Stimulated activated CD4-positive, alpha-beta T cell treated with anti-CD3 and anti-CD28 coated beads, Interleukin-4, amount 100 ng/mL, for 24 hours (primary cell): ENCODE measurements around the gene MRPS23.

Experiments used
- DNase-seq: peaks from one replicate; pipeline ENCODE4 v3.0.0-alpha.2; 2020

Gene MRPS23

DNA sequence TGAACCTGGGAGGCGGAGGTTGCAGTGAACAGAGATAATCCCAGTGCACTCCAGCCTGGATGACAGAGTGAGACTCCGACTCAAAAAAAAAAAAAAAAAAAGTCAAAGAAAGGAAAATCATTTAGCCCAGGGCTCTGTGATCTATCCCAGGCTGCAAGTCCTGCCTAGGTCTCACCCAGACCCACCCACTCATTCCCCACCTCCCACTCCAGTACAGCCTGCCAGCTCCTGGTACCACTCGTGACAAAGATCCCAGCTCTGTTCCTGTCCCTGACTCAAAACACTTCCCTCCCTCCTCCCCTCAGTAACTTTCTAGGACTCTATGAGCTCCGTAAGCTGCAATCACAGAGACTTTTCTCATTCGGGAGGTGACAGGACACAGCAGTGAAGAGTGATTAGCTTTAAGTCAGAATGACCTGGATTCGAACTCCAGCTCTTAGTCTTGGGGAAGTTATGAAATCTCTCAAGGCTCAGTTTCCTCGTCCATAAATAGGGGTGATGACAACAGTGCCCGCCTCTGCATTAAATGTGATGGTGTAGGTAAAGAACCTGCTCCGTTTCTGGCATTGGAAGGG, 28.0 kb upstream of the MRPS23 start:
- no peak for DNase-seq

GRCh38 chr17:57876866-57877237, 27.0 kb upstream of the MRPS23 start:
- no peak for DNase-seq

DNA sequence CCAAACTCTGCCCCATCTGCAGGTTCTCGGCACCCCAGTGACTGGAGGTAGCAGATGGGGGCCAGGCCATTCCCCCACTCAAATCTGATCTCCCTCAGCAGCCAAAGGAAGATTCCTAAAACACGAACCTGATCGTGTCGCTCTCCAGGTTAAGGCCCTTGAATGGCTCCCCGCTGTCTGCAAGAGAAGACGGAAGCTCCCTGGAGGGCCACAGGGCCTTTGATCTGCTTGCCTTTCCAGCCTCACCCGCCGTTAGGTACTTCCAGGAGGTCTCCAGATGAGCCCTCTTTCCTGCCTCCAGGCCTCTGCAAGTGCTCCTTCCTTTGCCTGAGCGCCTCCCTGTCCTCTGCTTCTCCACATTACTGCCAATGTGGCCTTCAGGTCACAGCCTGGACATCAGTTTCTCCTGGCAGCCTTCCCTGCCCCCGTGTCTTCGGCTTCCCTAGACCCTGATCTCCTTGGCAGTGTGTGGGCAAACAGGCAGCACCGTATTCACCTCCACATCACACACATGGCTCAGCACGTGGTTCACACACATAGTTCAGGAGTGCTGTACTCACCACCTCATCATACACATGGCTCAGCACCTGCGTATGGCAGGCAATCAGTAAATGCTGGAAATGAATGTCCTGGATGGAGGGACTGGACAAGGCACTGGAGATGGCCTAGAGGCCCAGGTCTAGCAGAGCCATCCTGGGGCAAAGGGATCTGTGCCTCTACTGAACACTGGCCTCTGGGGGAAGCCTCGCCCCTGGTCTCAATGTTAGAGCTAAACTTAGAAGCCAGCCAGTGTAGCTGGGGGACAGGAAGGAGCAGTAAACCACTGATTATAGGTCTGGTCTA, 26.4 kb upstream of the MRPS23 start:
- no peak for DNase-seq

GRCh38 chr17:57875290-57876022, 25.6 kb upstream of the MRPS23 start:
- DNase-seq, result no peak

GRCh38 chr17:57874434-57875289, 24.8 kb upstream of the MRPS23 start:
- peak; percentile 27 for DNase-seq

DNA sequence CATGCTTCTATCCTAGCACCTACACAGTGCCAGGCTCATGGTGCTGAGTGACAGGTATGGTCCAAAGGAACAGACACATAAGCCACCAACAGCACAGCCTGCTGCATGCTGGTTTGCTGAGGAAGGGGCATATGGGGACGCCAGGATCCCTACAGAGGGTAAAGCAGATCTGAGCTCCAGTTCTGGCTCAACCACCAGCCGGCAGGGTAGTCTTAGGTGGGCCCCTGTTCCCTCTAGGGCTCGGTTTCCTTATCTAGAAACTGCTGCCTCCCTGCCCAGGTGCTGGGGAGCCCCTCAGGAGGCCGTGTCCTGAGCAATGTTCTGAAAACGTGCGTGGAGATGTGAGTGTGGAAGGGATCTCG, 24.2 kb upstream of the MRPS23 start:
- DNase-seq, result no peak

DNA sequence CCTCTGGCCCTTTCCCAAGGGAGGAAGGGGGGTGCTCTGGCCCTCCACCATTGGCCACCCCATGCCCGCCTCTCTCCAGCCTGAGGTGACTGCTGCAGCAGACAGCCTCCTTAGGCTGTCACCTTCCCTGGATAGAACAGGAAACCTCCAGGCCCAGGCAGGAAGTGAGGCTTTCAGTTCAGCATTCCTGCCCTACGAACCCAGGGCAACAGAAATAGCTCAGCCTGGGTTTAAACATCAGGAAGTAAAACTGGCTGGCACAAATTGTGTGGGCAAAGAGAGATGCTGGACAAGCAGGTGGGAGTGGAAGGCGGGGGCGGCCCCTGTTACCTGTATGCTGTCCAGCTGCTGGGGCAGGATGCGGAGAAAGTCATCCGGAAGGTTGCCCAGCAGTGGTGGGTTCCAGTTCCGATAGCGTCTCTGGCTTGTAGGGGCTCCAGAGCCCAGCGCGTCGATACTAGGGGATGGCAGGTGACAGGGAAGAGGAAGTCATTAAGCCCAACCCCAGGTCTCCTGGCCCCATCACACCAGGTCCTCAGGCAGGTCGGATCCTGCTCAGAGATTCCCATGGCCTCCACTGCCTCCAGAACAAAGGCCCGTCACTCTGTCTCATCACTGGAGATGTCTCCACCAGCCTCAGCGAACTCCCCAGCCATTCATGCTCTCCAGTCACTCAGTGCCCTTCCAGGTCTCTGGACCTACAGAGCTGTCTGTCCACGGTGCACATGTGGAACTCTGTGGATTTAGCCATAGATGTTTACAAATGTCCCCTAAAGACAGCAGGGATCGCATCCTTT, 23.6 kb upstream of the MRPS23 start:
- DNase-seq, result no peak

- no peak for DNase-seq
Measured at GRCh38 chr17:57872536-57872935, 22.7 kb upstream of the MRPS23 start.

- no peak for DNase-seq
Measured at GRCh38 chr17:57871863-57872262, 22.0 kb upstream of the MRPS23 start.

GRCh38 chr17:57871155-57871554, 21.3 kb upstream of the MRPS23 start:
- DNase-seq, result no peak

- DNase-seq, result no peak
Measured at GRCh38 chr17:57870283-57870635, 20.4 kb upstream of the MRPS23 start.

DNA sequence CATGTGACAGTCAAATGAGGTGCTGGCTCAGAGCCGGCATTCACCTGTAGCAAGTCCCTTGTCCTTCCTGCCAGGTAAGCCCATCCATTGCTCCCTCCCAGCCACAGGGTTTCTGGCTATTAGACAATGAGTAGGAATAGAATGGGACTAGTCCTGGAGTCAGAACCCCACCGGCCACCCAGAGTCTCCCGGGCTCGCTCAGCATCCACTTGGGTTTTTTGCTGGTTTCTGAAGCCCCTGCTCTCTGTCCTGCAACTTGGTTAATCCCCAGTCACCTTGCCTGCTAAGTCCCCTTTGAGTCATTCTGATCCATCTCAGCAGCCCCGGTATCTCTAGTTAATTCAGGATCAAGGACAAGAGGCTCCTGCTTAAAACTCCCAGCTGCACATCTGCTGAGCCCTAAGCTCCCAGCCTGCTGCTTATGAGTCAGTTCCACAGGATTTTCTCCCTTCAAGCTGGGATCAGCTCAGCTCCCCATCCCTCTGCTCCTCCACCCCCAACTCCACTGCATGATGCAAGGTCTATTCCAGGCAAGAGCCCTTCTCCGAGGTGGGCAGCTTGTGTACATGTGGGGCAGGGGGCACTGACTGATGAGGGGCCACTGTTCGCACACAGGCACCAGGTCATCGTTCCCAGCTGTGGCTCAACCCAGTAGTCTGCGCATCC, 19.9 kb upstream of the MRPS23 start:
- DNase-seq, result no peak

DNA sequence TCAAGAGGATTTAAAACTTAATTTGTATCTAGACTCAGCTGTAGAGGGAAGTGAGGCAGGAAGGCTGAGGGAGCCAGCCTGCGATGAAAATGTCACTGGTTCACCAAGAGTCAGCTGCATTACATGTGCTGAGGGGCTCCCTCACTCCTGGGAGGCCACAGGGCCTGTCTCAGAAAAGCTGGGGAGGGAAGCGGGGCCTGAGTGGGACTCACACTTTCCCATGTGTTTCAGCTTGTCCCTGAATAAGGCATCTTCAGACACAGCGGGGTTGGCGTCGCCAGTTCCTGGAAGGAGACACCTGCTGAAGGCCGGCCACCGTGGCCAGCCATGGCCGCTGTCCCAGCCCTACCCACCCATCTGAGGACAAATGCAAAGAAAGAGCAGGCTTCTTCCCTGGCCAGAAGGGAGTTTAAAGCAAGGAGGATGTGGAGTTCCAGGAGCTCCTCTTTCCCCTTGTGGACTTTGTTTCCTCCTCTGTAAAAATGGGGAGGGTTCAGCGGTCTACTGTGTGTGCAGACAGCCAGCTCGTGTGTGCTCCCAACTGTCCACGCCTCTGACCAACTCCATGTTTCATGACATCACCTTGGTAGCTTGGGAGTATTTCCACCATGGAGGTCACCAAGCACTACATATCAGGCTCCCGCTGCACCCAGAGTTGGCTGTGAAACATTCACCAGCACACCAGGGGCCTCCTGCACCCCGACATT, 19.2 kb upstream of the MRPS23 start:
- no peak for DNase-seq

DNA sequence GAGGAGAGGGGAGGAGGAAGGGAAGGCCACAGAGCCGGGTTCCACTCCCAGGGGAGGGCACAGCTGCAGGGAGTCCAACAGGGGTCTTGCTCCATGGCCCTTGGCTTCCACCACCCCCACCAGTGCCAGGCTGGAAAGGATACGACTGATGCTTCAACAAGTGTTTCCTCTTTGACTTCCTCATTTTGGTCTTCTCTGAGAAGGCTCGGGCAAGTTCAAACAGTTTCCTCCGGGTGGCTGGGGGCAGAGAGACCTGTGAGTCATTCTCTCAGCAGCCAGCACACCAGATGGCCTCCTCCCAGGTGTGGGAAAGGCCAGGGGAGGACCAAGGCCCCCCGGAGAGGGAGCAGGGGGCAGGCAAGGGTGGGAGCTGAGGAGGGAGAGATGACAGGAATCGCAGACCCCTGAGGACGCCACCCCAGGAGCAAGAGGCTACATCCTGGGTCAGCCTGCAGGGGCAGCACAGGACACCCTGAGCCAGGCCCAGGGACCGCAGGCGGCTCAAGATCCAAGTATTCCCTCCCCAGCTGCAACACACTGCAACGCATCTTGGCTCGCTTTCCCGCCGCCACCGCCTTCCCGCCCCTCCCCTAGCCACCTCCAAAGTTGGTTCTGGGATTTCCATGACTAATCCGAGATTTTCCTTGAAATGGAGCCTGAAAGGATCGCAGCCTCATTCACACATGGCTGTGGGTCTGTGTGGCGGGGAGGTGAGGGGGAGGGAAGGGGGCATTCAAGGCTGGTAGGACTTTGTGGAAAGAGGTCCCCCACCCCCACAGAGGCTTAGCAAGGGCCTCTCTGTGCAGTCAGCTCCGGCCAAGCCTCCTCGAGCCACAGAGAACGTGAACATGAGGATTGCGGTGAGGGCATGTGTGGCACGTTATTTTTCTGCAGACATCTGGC, 18.4 kb upstream of the MRPS23 start:
- peak; percentile 13 for DNase-seq

DNA sequence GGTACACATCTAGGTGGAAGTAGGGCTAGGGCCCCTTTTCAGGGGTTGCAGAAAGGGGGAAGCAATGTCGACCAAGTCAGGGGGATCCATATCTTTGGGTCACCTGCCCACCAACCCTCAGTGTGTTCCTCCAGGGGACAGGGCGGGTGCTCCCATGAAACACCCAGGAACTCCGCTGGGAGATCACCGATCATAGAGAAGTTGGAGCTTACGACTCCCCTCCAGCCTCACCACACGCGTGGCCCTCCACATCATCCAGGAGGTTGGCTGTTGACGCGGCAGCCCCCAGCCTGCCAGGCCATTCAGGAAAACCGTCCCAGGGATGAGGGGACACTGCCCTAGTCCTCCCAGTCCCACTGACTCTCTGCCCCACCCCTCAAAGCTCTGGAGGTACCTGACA, 17.3 kb upstream of the MRPS23 start:
- no peak for DNase-seq

- no peak for DNase-seq
Measured at GRCh38 chr17:57866723-57867122, 16.9 kb upstream of the MRPS23 start.

DNA sequence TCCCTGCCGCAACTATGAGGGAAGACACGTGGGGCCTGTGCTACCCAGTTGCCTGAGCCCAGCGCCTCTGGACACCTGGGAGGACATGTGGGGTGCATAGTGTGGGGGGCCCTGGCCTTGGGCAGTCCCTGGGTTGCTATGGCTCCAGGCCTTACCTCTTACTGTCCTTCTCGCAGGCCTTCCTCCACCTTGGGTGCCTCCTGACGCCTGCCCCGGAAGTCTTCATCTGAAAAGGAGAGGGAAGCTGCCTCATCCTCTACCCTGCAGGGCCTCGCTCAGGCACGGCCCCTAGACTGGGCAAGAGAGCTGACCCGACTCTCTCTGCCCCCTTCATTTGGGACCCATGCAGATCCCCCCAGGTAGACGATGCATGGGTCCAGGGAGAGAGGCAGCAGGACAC, 16.5 kb upstream of the MRPS23 start:
- no peak for DNase-seq

GRCh38 chr17:57864273-57864672, 14.4 kb upstream of the MRPS23 start:
- no peak for DNase-seq

- DNase-seq, result no peak
Measured at GRCh38 chr17:57862694-57863667, 13.1 kb upstream of the MRPS23 start.
